H1 (cell line): ENCODE results near the gene MID1. TPM values are rescaled to one million over a fixed set of nuclear protein-coding genes. Genes with fewer than 3 reads are reported as not detected.

Source experiments
- CTCF ChIA-PET: fragments of 300-600 bp; sonication (Branson Sonifier 250); formaldehyde crosslinking; loops from one replicate; lab custom pipeline; 2021; ENCODE audit not compliant: partially characterized antibody; lab: Charles Lee
- POLR2A ChIA-PET: fragments of 300-600 bp; sonication (Branson Sonifier 250); formaldehyde crosslinking; loops from one replicate; lab custom pipeline; 2021; ENCODE audit warnings: inconsistent platforms; ENCODE audit not compliant: partially characterized antibody; lab: Charles Lee
- DNase-seq, 2 experiments: peaks; one replicate each; pipeline versions ENCODE4 v3.0.0 to v3.0.0-alpha.2; 2010 to 2022; ENCODE audit warnings: low spot score in 2 of 2, low read depth in 1 of 2, mixed read lengths in 1 of 2
- FAIRE-seq: peaks from 2 replicates; lab custom pipeline; 2011; peaks lifted over from hg19 to GRCh38; lab: Jason Lieb, UNC
- H2AFZ ChIP-seq: 2 replicates; pipeline ENCODE4 v1.8.1; 2012; ENCODE audit warnings: low read length, inconsistent platforms
- H2AK5ac ChIP-seq: 2 replicates; pipeline ENCODE4 v1.6.1; 2013; ENCODE audit warnings: low read depth, low read length
- H2BK120ac ChIP-seq: replicated peaks from 2 replicates; pipeline ENCODE3; 2013; ENCODE audit warnings: low read depth, low read length, inconsistent platforms
- H2BK12ac ChIP-seq: 2 replicates; pipeline ENCODE4 v1.6.1; 2013; ENCODE audit warnings: low read depth, low read length
- H2BK15ac ChIP-seq: 2 replicates; pipeline ENCODE4 v1.6.1; 2013; ENCODE audit warnings: low read length
- H2BK20ac ChIP-seq: 2 replicates; pipeline ENCODE4 v1.6.1; 2013; ENCODE audit warnings: low read length
- H2BK5ac ChIP-seq: 2 replicates; pipeline ENCODE4 v1.6.1; 2013; ENCODE audit warnings: low read depth, low read length
- H3K14ac ChIP-seq: 2 replicates; pipeline ENCODE4 v1.6.1; 2013; ENCODE audit warnings: inconsistent platforms; ENCODE audit not compliant: insufficient read length
- H3K18ac ChIP-seq: 2 replicates; pipeline ENCODE4 v1.6.1; 2013; ENCODE audit warnings: low read length; ENCODE audit errors: extremely low read depth
- H3K23ac ChIP-seq: 2 replicates; pipeline ENCODE4 v1.6.1; 2013; ENCODE audit warnings: inconsistent platforms; ENCODE audit not compliant: insufficient read length
- H3K23me2 ChIP-seq: 2 replicates; pipeline ENCODE4 v1.6.1; 2013; ENCODE audit warnings: low read depth, low read length
- H3K27ac ChIP-seq: 2 replicates; pipeline ENCODE4 v1.6.1; 2011; ENCODE audit warnings: low read depth, low read length, inconsistent platforms
- H3K27me3 ChIP-seq, 4 experiments: replicated peaks in 1 of 4; 1 replicate in 1 of 4; 2 replicates in 3 of 4; pipeline versions ENCODE4 v1.6.1 to v1.8.1; 2011 to 2013; ENCODE audit warnings: low read length in 3 of 4, mild to moderate bottlenecking in 3 of 4, inconsistent platforms in 2 of 4, mixed read lengths in 2 of 4, moderate library complexity in 1 of 4; ENCODE audit not compliant: control insufficient read depth in 3 of 4, insufficient read depth in 3 of 4; ENCODE audit errors: extremely low read depth in 1 of 4
- H3K36me3 ChIP-seq, 4 experiments: 2 replicates each; pipeline versions ENCODE4 v1.6.1 to v1.8.1; 2011 to 2013; ENCODE audit warnings: mild to moderate bottlenecking in 4 of 4, low read length in 3 of 4, moderate library complexity in 2 of 4, control low read depth in 1 of 4, inconsistent platforms in 1 of 4; ENCODE audit not compliant: insufficient read depth in 4 of 4, control insufficient read depth in 2 of 4
- H3K4ac ChIP-seq: replicated peaks from 2 replicates; pipeline ENCODE3; 2013; ENCODE audit warnings: low read length, low read depth, mixed read lengths, inconsistent platforms; ENCODE audit not compliant: insufficient read length
- H3K4me1 ChIP-seq, 4 experiments: replicated peaks in 1 of 4; 1 replicate in 1 of 4; 2 replicates in 3 of 4; pipeline versions ENCODE4 v1.6.1 to v1.8.1; 2011 to 2013; ENCODE audit warnings: low read length in 3 of 4, inconsistent platforms in 2 of 4, mixed read lengths in 1 of 4; ENCODE audit not compliant: insufficient read depth in 4 of 4, control insufficient read depth in 3 of 4
- H3K4me2 ChIP-seq, 2 experiments: 2 replicates each; pipeline versions ENCODE4 v1.6.1 to v1.8.1; 2011 to 2013; ENCODE audit warnings: low read depth in 2 of 2, low read length in 2 of 2, control low read depth in 1 of 2, inconsistent platforms in 1 of 2, mild to moderate bottlenecking in 1 of 2; ENCODE audit not compliant: insufficient read depth in 1 of 2
- H3K4me3 ChIP-seq, 4 experiments: fragments of 200-600, 300-600 bp in 1 of 4; sonication (generic), shearing (Covaris generic), sonication (Bioruptor Twin) in 1 of 4; 2 replicates each; pipeline versions ENCODE4 v1.5.1 to v1.8.1; 2011 to 2016; ENCODE audit warnings: low read length in 4 of 4, low read depth in 3 of 4, control low read depth in 2 of 4, inconsistent platforms in 2 of 4, mild to moderate bottlenecking in 2 of 4, mixed read lengths in 1 of 4, moderate library complexity in 1 of 4; ENCODE audit not compliant: insufficient read depth in 2 of 4; ENCODE audit errors: extremely low read depth in 1 of 4
- H3K56ac ChIP-seq: replicated peaks from 2 replicates; pipeline ENCODE3; 2013; ENCODE audit warnings: low read depth, mild to moderate bottlenecking, mixed read lengths, low read length, inconsistent platforms; ENCODE audit not compliant: insufficient read length
- H3K79me1 ChIP-seq: 2 replicates; pipeline ENCODE4 v1.6.1; 2013; ENCODE audit warnings: low read depth, low read length, control low read depth
- H3K79me2 ChIP-seq, 2 experiments: 2 replicates each; pipeline versions ENCODE4 v1.6.1 to v1.8.1; 2012 to 2013; ENCODE audit warnings: low read length in 2 of 2, mild to moderate bottlenecking in 2 of 2, inconsistent platforms in 1 of 2; ENCODE audit not compliant: insufficient read depth in 2 of 2, control insufficient read depth in 1 of 2
- H3K9ac ChIP-seq, 4 experiments: replicated peaks in 1 of 4; 1 replicate in 1 of 4; 2 replicates in 3 of 4; pipeline versions ENCODE4 v1.6.1 to v1.8.1; 2011 to 2013; ENCODE audit warnings: low read depth in 3 of 4, low read length in 3 of 4, control low read depth in 2 of 4, mild to moderate bottlenecking in 2 of 4, moderate library complexity in 2 of 4, inconsistent platforms in 1 of 4; ENCODE audit errors: extremely low read depth in 1 of 4
- H3K9me3 ChIP-seq, 2 experiments: 2 replicates each; pipeline versions ENCODE4 v1.6.1 to v1.8.1; 2012 to 2013; ENCODE audit warnings: mild to moderate bottlenecking in 2 of 2, moderate library complexity in 2 of 2, control low read depth in 1 of 2, inconsistent platforms in 1 of 2, low read depth in 1 of 2, low read length in 1 of 2, mixed read lengths in 1 of 2; ENCODE audit not compliant: insufficient read depth in 2 of 2
- H4K20me1 ChIP-seq, 2 experiments: replicated peaks in 1 of 2; 2 replicates each; pipeline versions ENCODE3 to v1.8.1; 2011 to 2013; ENCODE audit warnings: inconsistent platforms in 2 of 2, low read length in 2 of 2, mild to moderate bottlenecking in 1 of 2; ENCODE audit not compliant: insufficient read depth in 2 of 2, control insufficient read depth in 1 of 2
- H4K5ac ChIP-seq: 2 replicates; pipeline ENCODE4 v1.6.1; 2013; ENCODE audit warnings: low read length, low read depth, mixed read lengths, inconsistent platforms; ENCODE audit not compliant: insufficient read length
- H4K8ac ChIP-seq: 2 replicates; pipeline ENCODE4 v1.8.0; 2013; ENCODE audit warnings: mild to moderate bottlenecking, moderate library complexity, low read length, inconsistent platforms; ENCODE audit not compliant: insufficient read depth; ENCODE audit errors: extremely low read depth
- H4K91ac ChIP-seq: replicated peaks from 2 replicates; pipeline ENCODE3; 2013; ENCODE audit warnings: low read length, mixed read lengths, inconsistent platforms; ENCODE audit not compliant: insufficient read length
- ATF3 ChIP-seq: IDR thresholded peaks from 2 replicates; pipeline ENCODE4 v1.6.1; 2011; ENCODE audit warnings: low read depth, mild to moderate bottlenecking, low read length; ENCODE audit not compliant: insufficient read depth
- BCL11A ChIP-seq, 2 experiments: IDR thresholded peaks; one replicate each; pipeline ENCODE4 v1.6.1; 2011; ENCODE audit warnings: low read depth in 2 of 2, low read length in 2 of 2, mild to moderate bottlenecking in 2 of 2
- CHD1 ChIP-seq: IDR thresholded peaks from 2 replicates; pipeline ENCODE4 v1.6.1; 2012; ENCODE audit warnings: low read depth, low read length, improper control_type of control experiment
- CHD2 ChIP-seq: IDR thresholded peaks from 2 replicates; pipeline ENCODE4 v1.6.1; 2012; ENCODE audit warnings: low read length, improper control_type of control experiment
- HDAC6 ChIP-seq: IDR thresholded peaks from one replicate; pipeline ENCODE4 v1.7.1; 2012; ENCODE audit warnings: low read depth, mild to moderate bottlenecking, inconsistent platforms, low read length, moderate library complexity
- JUN ChIP-seq: IDR thresholded peaks from 2 replicates; pipeline ENCODE4 v1.6.1; 2011; ENCODE audit warnings: low read depth, mild to moderate bottlenecking, improper control_type of control experiment, low read length
- KDM4A ChIP-seq: IDR thresholded peaks from one replicate; pipeline ENCODE4 v1.7.1; 2012; ENCODE audit warnings: low read depth, mild to moderate bottlenecking, moderate library complexity, low read length, inconsistent platforms; ENCODE audit not compliant: severe bottlenecking
- MAFK ChIP-seq: IDR thresholded peaks from 2 replicates; pipeline ENCODE4 v1.6.1; 2012; ENCODE audit warnings: low read depth, mild to moderate bottlenecking, improper control_type of control experiment, low read length
- NRF1 ChIP-seq: IDR thresholded peaks from 2 replicates; pipeline ENCODE4 v1.6.1; 2011; ENCODE audit warnings: mild to moderate bottlenecking, low read depth, low read length, improper control_type of control experiment
- POLR2AphosphoS5 ChIP-seq: IDR thresholded peaks from 2 replicates; pipeline ENCODE4 v1.6.1; 2011; ENCODE audit warnings: low read depth, low read length
- SRF ChIP-seq: IDR thresholded peaks from 2 replicates; pipeline ENCODE4 v1.6.1; 2011; ENCODE audit warnings: mild to moderate bottlenecking, low read depth, low read length, moderate library complexity
- TAF7 ChIP-seq: optimal IDR thresholded peaks from 2 replicates; pipeline ENCODE3; 2011; ENCODE audit warnings: low read depth, mild to moderate bottlenecking, inconsistent platforms, low read length, moderate library complexity, borderline replicate concordance
- USF2 ChIP-seq: IDR thresholded peaks from 2 replicates; pipeline ENCODE4 v1.6.1; 2011; ENCODE audit warnings: low read length, improper control_type of control experiment
- WGBS, 2 experiments: shearing (Covaris generic) in 1 of 2; methylation state at CpG; one replicate each; pipeline versions ENCODE4 v1.1.6 to v1.1.7; 2013 to 2015; ENCODE audit warnings: low lambda C conversion rate in 2 of 2, mixed read lengths in 2 of 2, inconsistent platforms in 1 of 2, low coverage in 1 of 2, missing lambda C conversion rate in 1 of 2; ENCODE audit not compliant: insufficient replicate concordance in 2 of 2, insufficient coverage in 1 of 2, insufficient read length in 1 of 2; ENCODE audit errors: extremely low coverage in 1 of 2, missing lambda C conversion rate in 1 of 2; 5-methylcytosine and 5-hydroxymethylcytosine counted together
- polyA plus RNA-seq, 7 experiments: library from polyadenylated mRNA; depleted of rRNA in 3 of 7; stranded (reverse) in 5 of 7; unstranded in 2 of 7; fragments of >200 nt in 5 of 7; fragments of 200-250 nt in 2 of 7; gene quantifications; 1 replicate in 5 of 7; 2 replicates in 1 of 7; 4 replicates in 1 of 7; pipeline versions ENCODE4 v1.2.1 to v1.2.3, GENCODE V29; 2011 to 2013; ENCODE audit warnings: missing spikeins in 2 of 7, mixed read lengths in 2 of 7
- total RNA-seq: library from RNA; stranded (reverse); fragmentation: NEBNext Ultra II Directional; extraction: Animal tissue kit (Norgen Biotek cat#: 25700); gene quantifications from 2 replicates; pipeline ENCODE4 v1.2.1, GENCODE V29; 2021

The MID1 gene
- total and polyA plus RNA-seq, 2 of the 8 experiments (the other 6 are each of a cell fraction or from before 2014, with no cell fraction given), result 12.9 to 54.3 TPM

- ChIA-PET POLR2A (interaction anchor here (0.6 kb wide), 1 partner anchor 200 kb away, joined by 3 read pairs; no protein-coding TSS in a partner anchor), CTCF (interaction anchor here (0.7 to 0.8 kb wide), 2 partner anchors 73 to 198 kb away, joined by 3 read pairs; no protein-coding TSS in a partner anchor)
- H4K8ac ChIP-seq, result no peak overlapping the region
- no peaks in the 10 kb centered on the region for H3K23me2 ChIP-seq
- no peak overlapping the region for H2BK120ac ChIP-seq
- no peak overlapping the region for H3K4me2 ChIP-seq
- peaks cover 0 to 2% (median 0%) of the 10 kb centered on the region in 4 experiments; a peak in 2 of 7 replicates for H3K4me1 ChIP-seq
- H3K36me3 ChIP-seq, result no peaks in the 10 kb centered on the region; a peak in 2 of 8 replicates
- peaks cover 0 to 2% of the 10 kb centered on the region in 2 experiments for H4K20me1 ChIP-seq
- H3K9ac ChIP-seq, result no peak overlapping the region
- H3K79me2 ChIP-seq, result no peaks in the 10 kb centered on the region
- FAIRE-seq (no peak), DNase-seq (no peak)
- no peak overlapping the region for H2BK20ac ChIP-seq
- H3K18ac ChIP-seq, result no peak overlapping the region
- no peak overlapping the region for H2AK5ac ChIP-seq
- no peak overlapping the region for H2AFZ ChIP-seq
- no peak overlapping the region for H4K91ac ChIP-seq
- TF ChIP-seq SRF, result no peak
- TF ChIP-seq USF2, result no peak
- TF ChIP-seq NRF1, result no peak
- TF ChIP-seq POLR2AphosphoS5, result no peak
- no peak for TF ChIP-seq CHD2
- TF ChIP-seq TAF7, result no peak
- TF ChIP-seq KDM4A, result no peak
- no peak for TF ChIP-seq ATF3
- no peak for TF ChIP-seq JUN
- no peak for TF ChIP-seq BCL11A (IDR thresholded peaks at IDR 0.05; ENCODE audit: low read depth in 2 of 2, low read length in 2 of 2)
- no peak for TF ChIP-seq HDAC6
- TF ChIP-seq MAFK, result no peak
- TF ChIP-seq CHD1, result no peak
- WGBS, 2 experiments, result 100% methylated on average over 1 of the region's 1 CpG; no CpG with 5 or more reads in 1 of the 2 experiments
- no peak overlapping the region for H3K4me3 ChIP-seq
- H3K27me3 ChIP-seq, result no peaks in the 10 kb centered on the region
- no peak overlapping the region for H2BK5ac ChIP-seq
- no peaks in the 10 kb centered on the region for H3K9me3 ChIP-seq
- H2BK12ac ChIP-seq, result no peak overlapping the region
- H3K23ac ChIP-seq, result no peak overlapping the region
- H3K27ac ChIP-seq, result no peak overlapping the region
- no peak overlapping the region for H3K4ac ChIP-seq
- no peak overlapping the region for H4K5ac ChIP-seq
- H3K56ac ChIP-seq, result no peak overlapping the region
- no peak overlapping the region for H3K14ac ChIP-seq
- H2BK15ac ChIP-seq, result no peak overlapping the region
- no peaks in the 10 kb centered on the region for H3K79me1 ChIP-seq
Observed at GRCh38 chrX:10524578-10524977, 95.8 kb downstream of the MID1 start.
